ENCODE measurements around the gene PSTPIP1. TPM values are rescaled to one million over a fixed set of nuclear protein-coding genes. Genes with fewer than 3 reads are reported as not detected.

Gene PSTPIP1
- total RNA-seq, 2 experiments from 2014 or later, result 238 to 241 TPM

GRCh38 chr15:77033729-77034671 is 39.1 kb downstream of the PSTPIP1 start:
- POLR2A ChIA-PET, result interaction anchor here (1.2 kb wide), 1 partner anchor 61 kb away, joined by 3 read pairs; no protein-coding TSS in a partner anchor
- Mint-ChIP-seq H3K4me3 (no peak overlapping the region), H3K27me3 (no peaks in the 10 kb centered on the region), H3K4me1 (peaks cover 18% of the 10 kb centered on the region), H3K36me3 (peaks cover 52% of the 10 kb centered on the region), H3K9me3 (peaks cover 3% of the 10 kb centered on the region), H3K27ac (peak overlapping the region; percentile 68)
- ATAC-seq (ENCODE audit: low read depth), result no peak
- peak; percentile 24 for DNase-seq

GRCh38 chr15:77034695-77035489 is 40.0 kb downstream of the PSTPIP1 start:
- H3K27ac Mint-ChIP-seq, result peak overlapping the region; percentile 48
- peak; percentile 38 for DNase-seq

DNA sequence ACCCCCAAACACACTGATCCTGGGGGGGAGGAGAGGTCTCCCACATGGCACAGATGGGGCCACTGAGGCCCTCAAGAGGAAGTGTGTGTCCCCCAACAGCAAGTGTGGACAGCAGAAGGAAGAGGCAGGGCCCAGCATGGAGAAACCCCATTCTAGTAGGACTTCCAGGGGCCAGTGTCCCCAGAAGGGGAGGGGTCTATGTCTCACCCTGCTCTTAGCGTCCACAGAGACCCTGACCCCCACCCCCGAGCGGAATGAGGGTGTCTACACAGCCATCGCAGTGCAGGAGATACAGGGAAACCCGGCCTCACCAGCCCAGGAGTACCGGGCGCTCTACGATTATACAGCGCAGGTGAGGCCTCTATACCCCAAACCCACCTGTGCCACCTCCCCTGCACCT is 40.7 kb downstream of the PSTPIP1 start:
- Mint-ChIP-seq H3K36me3 (peaks cover 49% of the 10 kb centered on the region), H3K4me1 (peaks cover 10% of the 10 kb centered on the region), H3K27me3 (no peaks in the 10 kb centered on the region), H3K27ac (peak overlapping the region; percentile 8), H3K9me3 (peaks cover 3% of the 10 kb centered on the region), H3K4me3 (no peak overlapping the region)
- DNase-seq (no peak), ATAC-seq (ENCODE audit: low read depth) (no peak)
- POLR2A ChIA-PET, result interaction anchor here (0.9 kb wide), 1 partner anchor 39 kb away, joined by 3 read pairs; no protein-coding TSS in a partner anchor

More at GRCh38 chr15:77034695-77035489, 40.0 kb downstream of the PSTPIP1 start:
- no peak overlapping the region for H3K4me3 Mint-ChIP-seq
- H3K9me3 Mint-ChIP-seq, result peaks cover 3% of the 10 kb centered on the region
- H3K4me1 Mint-ChIP-seq, result peaks cover 12% of the 10 kb centered on the region
- no peak for ATAC-seq (ENCODE audit: low read depth)
- H3K36me3 Mint-ChIP-seq, result peaks cover 48% of the 10 kb centered on the region
- H3K27me3 Mint-ChIP-seq, result no peaks in the 10 kb centered on the region
- POLR2A ChIA-PET, result interaction anchor here (0.9 to 1.2 kb wide), 2 partner anchors 38 to 62 kb away, joined by 3 read pairs; no protein-coding TSS in a partner anchor

DNA sequence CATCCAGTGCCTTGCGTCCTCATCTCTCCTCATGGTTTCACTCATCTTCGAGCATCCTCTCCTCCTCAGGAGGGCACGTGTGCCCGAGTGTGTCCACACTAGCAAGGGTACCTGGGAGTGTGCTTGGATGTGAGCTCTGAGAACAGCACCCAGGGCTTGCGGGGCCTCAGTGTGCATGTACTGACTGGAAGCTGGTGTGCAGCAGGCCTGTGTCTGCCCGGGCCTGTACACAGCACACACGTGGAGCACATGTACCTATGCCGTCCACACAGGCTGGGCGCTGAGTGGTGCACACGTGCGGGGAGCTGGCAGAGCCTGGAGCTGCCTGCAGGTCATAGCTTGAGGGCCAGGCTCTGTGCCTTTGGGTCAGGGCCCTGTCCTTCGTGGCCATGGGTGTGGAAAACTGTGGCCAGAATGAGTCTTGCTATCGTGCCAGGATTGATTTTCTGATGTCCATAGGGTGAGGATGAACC is 41.1 kb downstream of the PSTPIP1 start:
- peaks cover 5% of the 10 kb centered on the region for H3K9me3 Mint-ChIP-seq
- DNase-seq (no peak), ATAC-seq (ENCODE audit: low read depth) (no peak)
- H3K27ac Mint-ChIP-seq, result peak overlapping the region; percentile 61
- peaks cover 53% of the 10 kb centered on the region for H3K36me3 Mint-ChIP-seq
- no peak overlapping the region for H3K4me3 Mint-ChIP-seq
- POLR2A ChIA-PET, result no interaction called here
- H3K4me1 Mint-ChIP-seq, result peaks cover 10% of the 10 kb centered on the region
- H3K27me3 Mint-ChIP-seq, result no peaks in the 10 kb centered on the region

DNA sequence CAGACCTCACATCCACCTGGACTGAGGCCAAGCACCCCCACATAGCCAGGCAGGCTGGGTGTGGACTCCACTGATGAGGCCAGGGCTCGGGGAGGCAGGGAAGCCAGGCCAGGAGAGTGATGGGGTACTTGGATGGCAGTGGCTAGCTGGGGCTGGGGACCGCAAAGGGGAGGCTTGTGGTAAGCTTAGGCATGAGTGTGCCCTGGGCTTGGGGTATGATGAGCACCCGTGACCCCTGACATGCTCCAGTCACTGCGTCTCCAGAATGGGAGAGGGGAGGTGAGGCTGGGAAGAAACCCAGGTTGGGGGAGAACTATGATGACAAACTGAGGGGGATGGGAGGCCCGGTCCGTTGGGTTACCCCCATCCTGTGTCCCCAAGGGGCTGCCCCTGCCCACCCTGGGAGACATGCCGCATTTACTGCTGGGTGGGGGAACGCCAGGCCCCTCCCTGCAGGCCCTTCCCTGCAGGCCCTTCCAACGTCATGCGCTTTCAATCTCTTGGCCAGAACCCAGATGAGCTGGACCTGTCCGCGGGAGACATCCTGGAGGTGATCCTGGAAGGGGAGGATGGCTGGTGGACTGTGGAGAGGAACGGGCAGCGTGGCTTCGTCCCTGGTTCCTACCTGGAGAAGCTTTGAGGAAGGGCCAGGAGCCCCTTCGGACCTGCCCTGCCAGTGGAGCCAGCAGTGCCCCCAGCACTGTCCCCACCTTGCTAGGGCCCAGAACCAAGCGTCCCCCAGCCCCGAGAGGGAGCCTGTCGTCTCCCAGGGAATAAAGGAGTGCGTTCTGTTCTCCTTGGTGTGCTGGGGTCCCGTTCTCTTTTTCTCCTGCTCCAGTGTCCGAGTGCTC is 41.8 kb downstream of the PSTPIP1 start:
- H3K4me3 Mint-ChIP-seq, result no peak overlapping the region
- H3K27ac Mint-ChIP-seq, result peak overlapping the region; percentile 89
- peaks cover 5% of the 10 kb centered on the region for H3K9me3 Mint-ChIP-seq
- POLR2A ChIA-PET, result no interaction called here
- peaks cover 54% of the 10 kb centered on the region for H3K36me3 Mint-ChIP-seq
- DNase-seq (no peak), ATAC-seq (ENCODE audit: low read depth) (no peak)
- H3K4me1 Mint-ChIP-seq, result peaks cover 6% of the 10 kb centered on the region
- no peaks in the 10 kb centered on the region for H3K27me3 Mint-ChIP-seq

DNA sequence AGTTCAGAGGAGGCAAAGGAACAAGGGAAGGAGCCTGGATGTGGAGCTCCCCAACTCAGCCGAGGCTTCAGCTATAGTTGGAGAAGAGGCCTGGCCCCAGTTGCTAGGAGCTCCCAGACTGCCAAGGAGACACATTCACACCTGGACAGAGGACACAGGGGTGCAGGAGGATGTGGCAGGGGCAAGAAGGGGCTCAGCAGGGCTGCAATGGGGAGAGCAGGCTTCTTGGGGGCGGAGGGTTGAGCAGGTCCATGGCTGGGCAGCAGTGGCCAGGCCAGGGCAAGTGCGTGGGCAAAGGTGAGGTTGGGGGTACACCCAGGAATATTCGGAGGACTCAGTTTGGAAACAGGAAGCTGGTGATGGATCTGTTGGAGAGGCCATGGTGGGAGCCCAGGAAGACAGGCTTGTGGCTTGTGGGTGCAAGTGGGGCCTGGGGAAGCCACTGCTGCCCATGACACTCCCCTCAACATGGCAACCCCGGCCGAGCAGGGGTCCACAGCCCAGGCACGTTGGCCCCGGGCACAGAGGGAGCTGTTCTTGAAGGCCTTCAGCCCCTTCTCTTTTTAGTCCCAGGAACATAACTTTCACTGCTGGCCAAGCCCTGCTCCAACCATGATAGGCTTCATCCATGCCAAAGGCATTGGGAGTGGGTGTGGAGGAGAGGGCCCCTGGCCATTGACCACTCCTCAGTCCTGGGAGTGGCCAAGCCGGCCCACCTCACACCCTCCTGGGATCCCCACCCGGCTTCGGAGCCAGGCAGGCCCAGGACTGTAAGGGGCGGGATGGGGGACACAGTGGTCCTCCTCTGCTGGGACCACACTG is 42.7 kb downstream of the PSTPIP1 start:
- H3K27me3 Mint-ChIP-seq, result no peaks in the 10 kb centered on the region
- H3K4me1 Mint-ChIP-seq, result peaks cover 6% of the 10 kb centered on the region
- H3K4me3 Mint-ChIP-seq, result no peak overlapping the region
- no peak for ATAC-seq (ENCODE audit: low read depth)
- peaks cover 59% of the 10 kb centered on the region for H3K36me3 Mint-ChIP-seq
- POLR2A ChIA-PET, result no interaction called here
- peak overlapping the region; percentile 89 for H3K27ac Mint-ChIP-seq
- H3K9me3 Mint-ChIP-seq, result peaks cover 5% of the 10 kb centered on the region
- no peak for DNase-seq

DNA sequence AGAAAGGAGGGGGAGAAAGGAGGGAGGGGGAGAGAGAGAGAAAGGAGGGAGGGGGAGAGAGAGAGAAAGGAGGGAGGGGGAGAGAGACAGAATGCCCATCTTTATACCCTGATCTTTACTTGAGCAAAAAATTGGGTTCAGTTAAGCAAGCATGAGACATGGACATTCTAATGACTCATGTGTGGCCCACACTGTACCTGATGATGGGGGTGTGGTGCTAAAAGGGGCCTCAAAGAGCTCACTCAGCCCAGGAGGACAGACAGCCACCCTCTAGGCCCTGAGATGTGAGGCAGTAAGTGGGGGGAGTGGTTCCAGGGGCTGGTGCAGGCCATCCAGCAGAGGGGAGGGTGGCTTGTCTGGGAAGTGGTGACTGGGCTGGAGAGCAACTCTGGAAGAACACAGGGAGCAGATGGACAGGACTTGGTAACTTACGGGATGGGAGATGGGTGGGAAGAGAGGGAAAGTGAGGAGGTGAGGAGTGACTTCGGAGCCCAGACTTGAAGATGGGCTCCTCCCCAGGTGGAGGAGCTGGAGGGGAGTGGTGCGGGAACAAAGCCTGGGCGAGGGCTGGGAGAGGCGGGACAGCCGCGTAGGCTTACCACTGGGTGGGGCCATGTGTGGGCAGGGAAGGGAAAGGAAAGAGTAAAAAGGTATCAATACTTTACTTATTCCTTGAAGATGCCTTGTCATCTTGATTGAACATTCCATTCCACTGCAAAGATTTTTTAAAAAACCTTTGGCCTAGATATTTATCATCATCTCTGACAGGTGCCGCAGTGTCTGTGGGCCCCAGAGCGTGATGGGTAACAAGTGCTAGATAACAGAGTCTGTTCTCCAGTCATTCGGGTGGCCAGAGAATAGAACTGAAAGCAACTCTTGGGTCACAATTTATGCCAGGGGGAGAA is 43.6 kb downstream of the PSTPIP1 start:
- POLR2A ChIA-PET, result no interaction called here
- peaks cover 5% of the 10 kb centered on the region for H3K9me3 Mint-ChIP-seq
- H3K36me3 Mint-ChIP-seq, result peaks cover 64% of the 10 kb centered on the region
- no peak overlapping the region for H3K4me3 Mint-ChIP-seq
- H3K4me1 Mint-ChIP-seq, result peaks cover 6% of the 10 kb centered on the region
- ATAC-seq (ENCODE audit: low read depth) (no peak), DNase-seq (no peak)
- no peaks in the 10 kb centered on the region for H3K27me3 Mint-ChIP-seq
- no peak overlapping the region for H3K27ac Mint-ChIP-seq

DNA sequence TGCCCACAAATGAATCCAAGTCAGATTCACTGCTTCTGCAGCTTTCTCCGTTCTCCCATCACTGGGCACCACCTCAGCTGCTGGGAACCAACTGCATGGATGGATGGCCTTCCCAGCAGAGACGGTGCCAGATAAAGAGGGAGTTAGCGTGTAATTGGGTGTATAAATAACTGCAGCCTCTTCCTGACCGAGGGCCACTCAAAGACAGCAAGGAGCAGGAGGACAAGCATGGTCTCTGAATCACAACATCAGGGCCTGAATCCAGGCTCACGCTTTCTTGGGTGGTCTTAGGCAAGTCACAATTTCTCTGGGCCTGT is 44.2 kb downstream of the PSTPIP1 start:
- H3K36me3 Mint-ChIP-seq, result peaks cover 66% of the 10 kb centered on the region
- ATAC-seq (ENCODE audit: low read depth) (no peak), DNase-seq (no peak)
- no peaks in the 10 kb centered on the region for H3K27me3 Mint-ChIP-seq
- peaks cover 5% of the 10 kb centered on the region for H3K9me3 Mint-ChIP-seq
- H3K4me3 Mint-ChIP-seq, result no peak overlapping the region
- POLR2A ChIA-PET, result no interaction called here
- no peak overlapping the region for H3K27ac Mint-ChIP-seq
- H3K4me1 Mint-ChIP-seq, result peaks cover 8% of the 10 kb centered on the region

DNA sequence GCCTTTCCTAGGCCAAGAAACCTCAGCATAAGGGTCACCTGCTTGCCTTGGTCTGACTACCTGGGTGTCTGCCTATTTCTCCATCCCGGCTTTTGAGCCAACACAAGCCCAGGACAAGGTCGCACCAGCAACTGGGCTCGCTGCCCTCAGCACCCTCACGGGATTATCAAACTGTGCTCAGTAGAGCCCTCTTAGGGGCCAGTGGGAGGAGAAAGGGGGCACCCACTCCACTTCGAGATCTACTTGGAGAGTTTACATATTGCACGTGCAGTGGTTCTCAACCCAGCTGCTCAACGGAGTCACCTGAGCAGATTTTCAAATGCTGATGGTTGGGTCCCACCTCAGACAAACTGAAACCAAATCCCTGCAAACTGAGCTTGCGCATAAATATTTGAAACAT is 44.9 kb downstream of the PSTPIP1 start:
- Mint-ChIP-seq H3K4me1 (peaks cover 4% of the 10 kb centered on the region), H3K9me3 (peaks cover 5% of the 10 kb centered on the region), H3K36me3 (peaks cover 66% of the 10 kb centered on the region), H3K4me3 (no peak overlapping the region), H3K27me3 (no peaks in the 10 kb centered on the region), H3K27ac (no peak overlapping the region)
- POLR2A ChIA-PET, result interaction anchor here (0.7 kb wide), 1 partner anchor 13 kb away, joined by 3 read pairs; no protein-coding TSS in a partner anchor
- DNase-seq (no peak), ATAC-seq (ENCODE audit: low read depth) (no peak)

- H3K27ac Mint-ChIP-seq, result peak overlapping the region; percentile 72
- ATAC-seq (ENCODE audit: low read depth), result peak; percentile 23
- POLR2A ChIA-PET, result interaction anchor here (0.7 to 1.0 kb wide), 2 partner anchors 12 to 47 kb away, joined by 3 read pairs; no protein-coding TSS in a partner anchor
- peaks cover 5% of the 10 kb centered on the region for H3K9me3 Mint-ChIP-seq
- peaks cover 4% of the 10 kb centered on the region for H3K4me1 Mint-ChIP-seq
- H3K27me3 Mint-ChIP-seq, result no peaks in the 10 kb centered on the region
- DNase-seq, result no peak
- peaks cover 66% of the 10 kb centered on the region for H3K36me3 Mint-ChIP-seq
- no peak overlapping the region for H3K4me3 Mint-ChIP-seq
Measured at GRCh38 chr15:77040673-77041072, 45.7 kb downstream of the PSTPIP1 start.

DNA sequence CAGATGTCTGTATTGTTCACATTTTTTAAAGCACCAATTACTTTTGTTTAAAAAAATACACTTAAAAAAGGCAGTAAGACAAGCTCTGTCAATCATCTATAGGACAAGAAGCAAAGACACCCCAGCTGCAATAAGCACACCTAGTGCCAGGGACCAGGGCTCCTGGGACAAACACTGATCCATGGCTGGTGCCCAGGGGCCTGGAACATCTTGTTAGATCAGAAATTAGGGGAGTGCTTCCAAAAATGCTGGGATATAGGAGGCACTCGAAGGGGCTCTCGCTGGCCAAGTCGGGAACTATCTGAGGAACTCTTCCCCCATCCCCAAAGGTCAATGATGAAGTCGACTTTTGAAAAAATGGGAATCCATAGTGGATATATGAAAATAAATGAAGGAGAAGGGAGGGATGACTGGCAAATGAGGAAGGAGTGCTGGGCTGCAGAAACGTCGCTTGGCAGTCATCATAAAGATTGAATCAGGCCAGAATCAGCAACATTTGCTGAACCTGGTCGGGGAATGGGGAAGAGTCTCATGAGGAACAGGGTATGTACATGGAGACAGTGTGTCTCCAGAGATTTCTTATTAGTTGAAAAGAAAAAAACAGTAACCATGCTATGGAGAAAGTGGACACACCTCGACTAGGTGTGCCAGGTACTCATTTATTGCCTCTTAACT is 47.5 kb downstream of the PSTPIP1 start:
- no peaks in the 10 kb centered on the region for H3K27me3 Mint-ChIP-seq
- H3K9me3 Mint-ChIP-seq, result peaks cover 4% of the 10 kb centered on the region
- no peak for DNase-seq
- peaks cover 6% of the 10 kb centered on the region for H3K4me1 Mint-ChIP-seq
- H3K27ac Mint-ChIP-seq, result peak overlapping the region; percentile 15
- POLR2A ChIA-PET, result no interaction called here
- no peak for ATAC-seq (ENCODE audit: low read depth)
- no peak overlapping the region for H3K4me3 Mint-ChIP-seq
- peaks cover 64% of the 10 kb centered on the region for H3K36me3 Mint-ChIP-seq
